HG02943 (cell line): ENCODE data around the gene CNTNAP5.
"Not testable (repeated sequence)": the region's sequence is repeated elsewhere in the genome, so short reads cannot be mapped to it uniquely, and the experiment has no call there.

Experiments
- ATAC-seq: cut with Tn5 transposase; IDR thresholded peaks from one replicate; pipeline ENCODE4 v1.9.1; 2021; ENCODE audit warnings: mild to moderate bottlenecking, low read depth, moderate library complexity; ENCODE audit not compliant: unreplicated experiment

The CNTNAP5 gene

DNA sequence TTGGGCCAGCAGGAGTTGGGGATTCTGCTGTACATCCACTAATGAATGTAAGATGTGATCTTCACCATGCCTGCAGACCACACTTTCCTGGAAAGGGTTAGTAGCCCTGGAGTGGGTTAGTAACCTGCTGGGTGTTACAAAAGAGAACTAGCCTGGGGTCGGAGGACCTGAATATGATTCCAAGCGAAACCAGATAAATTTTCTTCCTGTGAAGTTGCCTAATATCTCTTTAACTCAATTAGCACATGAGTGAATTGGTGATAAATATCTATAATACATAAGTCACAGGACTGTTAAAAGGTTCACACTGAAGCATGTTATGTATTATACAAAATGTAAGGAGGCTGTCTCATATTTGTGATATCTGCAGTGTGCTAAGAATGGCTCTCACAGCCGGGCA lies 291.0 kb downstream of the CNTNAP5 start:
- no peak for ATAC-seq

DNA sequence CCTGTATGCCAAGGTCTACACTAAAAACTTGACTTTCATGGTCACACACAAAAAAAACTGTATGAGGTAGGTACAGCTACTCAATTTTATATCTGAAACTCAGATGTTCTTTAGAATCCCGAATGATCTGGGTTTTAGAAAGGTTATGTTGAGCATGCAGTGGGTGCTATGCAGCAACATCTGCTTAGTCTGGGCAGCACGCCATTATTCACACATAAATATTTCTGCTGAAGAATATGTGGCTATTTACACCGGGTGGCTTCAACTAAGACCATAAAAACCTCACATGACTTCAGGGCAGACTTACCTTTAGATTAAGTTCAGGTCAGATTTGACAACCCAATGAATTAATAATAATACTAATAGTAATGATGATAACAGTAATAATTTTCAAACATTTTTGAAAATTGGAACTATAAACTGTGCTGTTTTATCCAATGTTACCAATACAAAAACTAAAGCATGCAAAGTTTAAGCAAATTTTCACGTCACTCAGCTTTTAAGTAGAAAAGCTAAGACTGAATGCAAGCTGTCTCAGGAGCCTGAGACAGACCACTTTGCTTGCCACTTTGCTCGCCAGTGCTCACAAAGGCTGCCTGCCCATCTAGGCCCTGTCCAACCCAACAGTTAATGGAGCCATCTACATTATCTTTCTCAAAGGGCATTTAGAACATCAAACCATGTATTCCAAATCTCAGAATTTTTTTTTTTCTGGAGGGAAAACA lies 292.0 kb downstream of the CNTNAP5 start:
- ATAC-seq = no peak

DNA sequence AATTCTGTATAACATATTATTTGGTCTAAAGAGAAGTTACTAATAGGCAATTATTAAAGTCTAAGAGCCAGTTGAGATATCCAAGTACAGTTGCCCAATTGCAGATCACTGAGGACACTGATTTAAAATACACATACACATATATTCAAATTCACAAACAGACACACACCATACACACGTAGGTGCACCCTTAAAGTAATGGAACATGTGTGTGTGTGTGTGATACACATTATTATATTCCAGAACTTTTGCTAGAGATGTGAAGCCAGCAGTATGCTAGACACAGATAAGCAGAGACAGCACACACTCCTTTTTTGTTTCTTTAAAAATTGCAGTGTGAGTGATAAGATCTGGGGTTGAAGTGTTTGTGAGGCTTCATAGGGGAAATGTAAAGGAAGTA lies 292.5 kb downstream of the CNTNAP5 start:
- no peak for ATAC-seq

DNA sequence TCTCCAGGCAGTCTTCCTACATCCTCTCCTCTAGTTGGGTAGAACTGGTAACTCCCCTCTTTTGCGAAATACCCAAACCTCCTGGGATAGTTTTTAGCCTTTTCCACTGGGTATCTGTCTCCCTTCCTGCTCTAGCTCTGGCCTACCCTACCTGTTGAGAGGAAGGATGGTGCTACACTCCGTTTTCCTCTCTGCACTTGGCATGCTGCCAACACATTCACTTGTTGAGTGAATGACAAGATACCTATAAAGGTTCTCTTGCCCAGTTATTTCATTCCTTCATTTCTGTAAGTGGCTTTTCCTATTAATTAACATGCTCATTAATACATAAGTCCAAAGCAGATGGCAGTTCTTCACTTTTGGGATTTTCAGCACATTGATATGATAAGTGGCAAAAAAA lies 293.8 kb downstream of the CNTNAP5 start:
- ATAC-seq = no peak

DNA sequence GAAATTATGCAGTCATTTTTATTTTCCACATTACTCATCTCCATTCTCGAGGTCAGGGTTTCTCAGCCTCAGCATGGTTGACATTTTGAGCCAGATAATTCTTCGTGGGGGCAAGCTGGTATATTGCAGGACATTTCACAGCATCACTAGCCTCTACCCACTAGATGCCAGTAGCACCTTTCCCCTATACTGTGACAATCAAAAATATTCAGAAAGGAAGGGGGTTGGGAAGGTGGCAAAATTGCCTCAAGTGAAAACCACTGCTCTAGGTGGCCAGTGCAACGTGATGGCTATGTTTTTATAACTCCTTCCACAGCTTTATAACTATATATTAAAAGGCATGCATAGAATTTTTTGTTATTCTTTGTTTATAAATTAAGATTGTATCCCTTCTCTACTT lies 294.5 kb downstream of the CNTNAP5 start:
- no peak for ATAC-seq

DNA sequence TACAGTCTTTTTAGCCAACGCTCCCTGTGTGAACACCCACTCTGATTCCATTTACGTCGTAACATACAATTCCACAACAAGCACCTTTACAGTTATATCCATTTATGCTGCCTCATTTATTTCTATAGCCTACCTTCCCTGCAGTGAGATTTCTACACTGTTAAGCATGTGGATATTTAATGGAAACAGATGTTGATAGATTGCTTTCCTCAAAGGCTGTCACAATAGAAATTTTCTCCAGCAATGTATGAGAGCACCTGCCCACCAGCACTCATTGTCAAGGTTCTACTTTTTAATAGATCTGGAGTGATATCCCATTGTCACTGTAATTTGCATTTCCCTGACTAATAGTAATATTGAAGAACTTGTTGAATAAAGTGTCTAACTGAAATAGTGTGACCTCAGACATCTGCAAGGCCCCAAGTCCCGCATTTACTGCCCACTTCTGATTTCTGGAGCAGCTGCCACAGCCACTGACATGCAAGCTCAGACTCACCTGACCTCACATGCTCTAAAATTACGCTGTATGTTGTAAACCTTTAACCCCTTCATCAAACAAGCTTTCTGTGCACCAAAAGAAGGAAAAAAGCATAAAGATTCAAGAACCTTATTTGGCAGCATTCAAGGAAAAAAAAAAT lies 295.1 kb downstream of the CNTNAP5 start:
- no peak for ATAC-seq

DNA sequence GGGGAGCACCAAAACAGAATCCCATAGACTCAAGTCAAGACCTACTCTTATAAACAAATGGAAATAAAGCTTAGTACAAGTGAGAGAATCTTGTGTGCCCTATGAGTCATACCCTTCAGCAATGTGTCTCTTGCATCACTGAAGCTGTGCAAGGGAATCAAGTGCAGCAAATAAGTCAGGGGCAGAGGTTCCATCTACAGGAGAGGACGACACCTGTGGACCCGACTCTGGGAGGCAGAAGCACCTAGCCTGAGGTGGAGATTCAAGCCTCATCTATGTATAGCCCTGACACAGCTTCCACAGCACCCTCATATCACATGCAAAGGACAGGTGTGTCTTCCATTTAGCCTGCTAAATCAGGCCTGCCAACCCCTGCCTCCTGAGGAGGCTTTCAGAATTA lies 298.2 kb downstream of the CNTNAP5 start:
- no peak for ATAC-seq

DNA sequence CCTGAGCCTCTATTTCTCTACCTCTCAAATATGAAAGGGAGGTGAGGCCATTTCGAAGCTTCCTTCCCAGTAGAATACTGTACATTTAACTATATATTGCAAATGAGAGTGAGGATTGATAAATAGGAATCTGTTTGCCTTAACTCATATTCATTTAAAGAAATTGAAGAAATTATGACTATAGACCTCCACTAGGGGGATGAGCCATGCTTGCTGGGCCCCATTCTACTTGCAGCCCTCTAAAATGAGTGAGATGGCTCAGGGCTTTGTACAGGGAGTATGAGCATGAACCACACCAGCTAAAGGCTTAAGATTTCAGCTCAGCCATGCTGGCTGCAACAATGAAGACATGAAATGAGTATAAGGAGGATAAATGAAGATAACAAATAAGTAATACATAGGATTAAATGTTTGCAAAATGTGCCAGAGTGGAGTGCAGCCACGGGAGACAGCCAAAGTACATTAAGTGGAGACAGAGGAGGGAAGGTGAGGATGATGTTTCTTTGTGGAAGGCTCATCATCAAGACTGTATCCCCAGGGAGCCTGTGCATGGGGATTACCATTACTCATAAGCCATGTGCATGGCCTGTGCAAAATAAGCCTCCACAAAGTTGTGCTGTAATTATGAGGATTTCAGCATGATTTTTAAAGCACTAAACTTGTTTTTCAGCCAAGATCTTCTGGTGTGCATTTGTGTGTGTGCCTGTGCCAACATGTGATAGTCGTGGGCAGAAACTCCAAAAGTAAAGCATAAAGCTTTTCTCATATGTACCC lies 300.8 kb downstream of the CNTNAP5 start:
- ATAC-seq = no peak

DNA sequence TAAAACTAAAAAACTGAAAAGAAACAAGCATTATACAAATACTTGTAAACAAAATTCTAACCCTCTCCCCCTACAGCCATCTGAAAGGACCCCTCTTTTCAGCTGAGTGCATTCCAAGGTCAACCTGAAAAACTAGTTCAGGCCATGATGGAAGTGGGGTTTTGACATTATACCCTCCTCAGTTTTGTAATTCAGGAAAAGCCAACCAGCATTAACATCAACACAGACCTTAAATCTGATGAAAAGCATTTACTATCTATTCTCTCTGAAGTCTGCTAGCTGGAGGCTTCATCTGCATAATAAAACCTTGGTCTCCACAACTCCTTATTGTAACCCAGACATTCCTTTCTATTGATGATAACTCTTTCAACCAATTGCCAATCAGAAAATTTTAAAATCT lies 302.2 kb downstream of the CNTNAP5 start:
- ATAC-seq = no peak

DNA sequence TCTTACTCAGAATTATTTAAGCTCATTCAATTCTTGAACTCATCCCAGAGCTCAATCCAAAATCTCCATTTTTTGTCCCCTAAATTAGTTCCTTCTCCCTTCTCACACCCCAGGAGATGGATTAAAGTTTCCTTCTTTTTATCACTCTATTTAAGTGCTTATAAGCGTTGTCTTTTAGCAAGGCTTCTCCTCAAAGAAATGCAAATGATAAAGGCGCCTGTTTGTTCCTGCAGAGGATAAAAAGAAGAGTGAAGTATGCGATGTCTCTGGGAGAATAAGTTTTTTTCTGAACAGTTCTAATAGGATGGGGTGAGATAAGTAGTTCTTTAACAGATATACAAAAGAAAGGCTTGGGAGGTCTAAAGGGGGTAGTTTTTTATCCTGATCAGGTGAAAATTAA lies 303.3 kb downstream of the CNTNAP5 start:
- ATAC-seq = no peak

DNA sequence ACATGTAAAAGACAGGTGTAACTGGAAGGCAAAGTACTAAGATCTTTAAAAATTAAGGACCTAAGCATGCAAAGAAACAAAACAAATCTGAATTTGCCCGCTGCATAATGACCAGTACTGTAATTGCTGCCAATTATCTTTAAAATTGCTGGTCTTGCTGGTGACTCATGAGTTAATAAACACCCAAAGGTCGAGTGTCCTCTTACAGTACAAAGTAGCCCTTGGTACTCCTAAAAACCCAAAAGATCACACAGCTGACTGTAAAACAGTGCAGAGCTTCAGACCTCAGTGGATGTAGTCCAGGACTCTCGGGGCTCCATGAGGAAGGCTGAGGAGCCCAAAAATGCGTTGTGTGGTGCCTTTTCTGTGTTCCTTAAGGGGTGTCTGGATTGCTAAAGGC lies 308.7 kb downstream of the CNTNAP5 start:
- no peak for ATAC-seq

DNA sequence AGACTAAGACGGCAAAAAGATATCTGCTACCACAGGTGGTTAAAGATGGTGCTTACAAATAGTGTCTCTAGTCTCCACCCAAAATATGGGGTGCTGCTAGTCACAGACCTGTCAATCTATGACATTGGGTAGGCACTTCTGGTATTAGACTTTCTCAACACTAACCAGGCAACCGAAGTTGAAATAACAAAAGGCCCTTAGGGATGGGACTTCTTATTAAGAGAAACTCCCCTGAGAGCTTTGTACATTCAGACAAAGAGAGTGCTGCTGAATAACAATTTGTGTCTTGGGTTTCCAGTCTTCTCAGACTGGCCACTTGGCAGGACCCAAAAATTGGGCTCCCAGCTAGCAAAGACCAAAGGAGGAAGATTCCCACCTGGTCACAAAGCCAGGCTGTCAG lies 310.0 kb downstream of the CNTNAP5 start:
- no peak for ATAC-seq

DNA sequence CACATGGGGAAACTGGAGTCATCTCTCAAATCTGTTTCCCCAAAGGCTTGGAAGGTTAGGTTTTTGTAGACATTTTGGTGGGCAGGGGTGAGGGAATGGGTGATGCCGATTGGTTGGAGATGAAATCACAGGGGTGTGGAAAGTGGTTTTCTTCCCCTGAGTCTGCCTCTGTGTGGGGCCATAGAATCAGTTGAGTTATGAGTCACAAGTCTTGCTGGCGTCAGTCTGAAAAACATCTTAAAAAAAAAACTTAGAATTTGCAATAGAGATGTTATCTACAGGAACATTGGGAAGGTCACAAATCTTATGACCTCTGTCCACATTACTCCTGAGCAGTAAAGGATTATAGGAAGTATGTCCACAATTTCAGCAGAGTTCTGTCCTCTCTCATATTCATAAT lies 314.6 kb downstream of the CNTNAP5 start:
- ATAC-seq = no peak

DNA sequence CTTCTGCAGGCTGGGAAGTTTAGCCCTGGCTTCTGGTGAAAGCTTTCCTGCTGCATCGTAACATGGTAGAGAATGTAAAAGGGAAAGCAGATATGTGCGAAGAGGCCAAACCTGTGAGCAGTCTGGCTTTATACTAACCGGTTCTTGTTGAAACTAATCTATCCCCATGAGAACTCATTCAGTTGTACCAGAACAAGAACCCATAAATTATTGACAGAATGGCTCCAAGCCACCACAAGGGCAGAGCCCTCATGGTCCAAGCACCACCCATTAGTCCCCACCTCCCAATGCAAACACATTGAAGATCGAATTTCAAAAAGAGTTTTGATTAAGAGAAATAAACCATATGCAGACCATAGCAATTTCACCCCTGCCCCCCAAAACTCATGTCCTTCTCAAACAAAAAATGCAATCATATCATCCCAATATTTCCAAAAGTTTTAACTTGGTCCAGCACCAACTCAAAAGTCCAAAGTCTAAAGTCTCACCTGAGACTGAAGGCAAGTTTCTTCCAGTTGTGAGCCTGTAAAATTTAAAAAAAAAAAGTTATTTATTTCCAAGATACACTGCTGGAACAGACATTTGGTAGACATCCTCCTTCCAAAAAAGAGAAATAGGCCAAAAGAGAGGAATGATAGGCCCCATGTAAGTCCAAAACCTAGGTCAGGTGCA lies 318.9 kb downstream of the CNTNAP5 start:
- no peak for ATAC-seq

DNA sequence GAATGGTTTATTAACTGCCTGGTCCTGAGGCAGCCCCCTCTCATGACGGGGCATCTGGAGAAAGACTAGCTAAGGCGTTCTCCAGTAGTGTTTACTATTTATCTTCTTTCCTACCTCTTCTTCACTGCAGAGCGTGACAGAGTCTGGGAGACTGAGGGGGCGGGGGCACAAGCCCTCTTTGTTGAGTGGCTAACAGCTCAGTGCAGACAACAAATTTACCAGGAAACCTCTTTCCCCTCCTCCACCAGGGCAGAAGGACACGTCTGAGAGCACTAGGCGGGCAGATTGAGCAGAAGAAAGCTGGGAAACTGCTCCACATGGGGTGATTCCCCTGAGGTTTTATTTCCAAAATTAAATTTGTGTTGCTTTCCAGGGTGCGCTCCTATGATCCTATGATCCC lies 322.1 kb downstream of the CNTNAP5 start:
- ATAC-seq = no peak

DNA sequence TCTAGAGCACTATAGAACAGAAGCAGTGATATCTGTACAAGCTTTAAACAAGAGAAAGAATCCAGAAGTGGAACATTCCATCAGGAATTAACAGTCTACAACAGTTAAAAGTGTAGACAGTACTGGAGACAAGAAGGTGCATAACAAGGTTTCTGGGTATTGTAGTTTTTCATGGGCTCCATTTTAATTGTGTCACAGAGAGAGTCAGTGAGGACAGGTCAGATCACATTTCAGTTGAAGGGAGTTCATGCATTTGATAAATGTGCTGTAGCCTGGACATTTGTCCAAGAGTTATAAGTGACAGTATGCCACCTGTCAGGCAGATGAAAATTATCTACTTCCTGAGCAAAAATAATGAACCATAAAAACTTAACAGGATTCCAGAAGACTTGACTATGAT lies 328.6 kb downstream of the CNTNAP5 start:
- ATAC-seq = no peak

DNA sequence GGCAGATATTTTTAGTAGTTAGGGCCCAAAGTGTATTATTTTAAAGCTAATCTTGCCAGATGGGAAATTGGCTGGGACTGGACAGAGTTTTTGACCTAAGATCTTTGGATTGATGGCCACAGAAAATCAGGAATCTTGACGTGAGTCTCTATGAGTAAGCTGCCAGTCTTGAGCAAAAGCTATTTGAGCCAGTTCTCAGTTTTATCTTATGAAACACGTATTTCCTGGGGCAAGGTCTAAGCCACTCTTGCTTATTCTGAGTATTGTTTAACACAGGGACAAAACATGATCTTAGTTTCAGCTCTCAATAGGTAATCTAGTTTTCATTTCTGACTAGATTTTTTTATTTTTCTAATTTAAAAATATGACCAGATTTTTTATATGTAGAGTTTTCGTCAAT lies 329.4 kb downstream of the CNTNAP5 start:
- no peak for ATAC-seq

DNA sequence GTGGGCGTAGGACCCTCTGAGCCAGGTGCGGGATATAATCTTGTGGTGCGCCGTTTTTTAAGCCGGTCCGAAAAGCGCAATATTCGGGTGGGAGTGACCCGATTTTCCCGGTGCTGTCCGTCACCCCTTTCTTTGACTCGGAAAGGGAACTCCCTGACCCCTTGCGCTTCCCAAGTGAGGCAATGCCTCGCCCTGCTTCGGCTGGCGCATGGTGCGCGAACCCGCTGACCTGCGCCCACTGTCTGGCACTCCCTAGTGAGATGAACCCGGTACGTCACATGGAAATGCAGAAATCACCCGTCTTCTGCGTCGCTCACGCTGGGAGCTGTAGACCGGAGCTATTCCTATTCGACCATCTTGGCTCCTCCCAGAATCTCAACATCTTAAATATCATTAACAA lies 336.9 kb downstream of the CNTNAP5 start:
- not testable (repeated sequence) for ATAC-seq

DNA sequence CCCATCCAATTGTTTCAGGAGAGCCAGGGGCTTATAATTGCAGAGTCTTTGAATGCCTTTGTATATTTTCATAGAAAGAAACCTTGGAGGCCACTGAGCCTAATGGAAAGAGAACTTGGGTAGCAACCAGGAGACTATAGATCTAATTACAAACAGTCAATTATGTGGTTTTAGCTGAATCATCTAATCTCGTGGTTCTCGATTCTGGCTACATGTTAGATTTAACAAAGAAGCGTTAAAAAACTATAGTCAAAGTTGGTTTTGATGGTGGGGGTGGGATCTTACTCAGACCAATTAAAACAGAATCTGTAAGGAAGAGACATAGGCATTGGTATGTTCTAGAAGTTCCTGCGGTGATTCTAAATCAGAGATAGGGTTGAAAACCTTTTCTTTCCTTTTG lies 344.1 kb downstream of the CNTNAP5 start:
- ATAC-seq = no peak

DNA sequence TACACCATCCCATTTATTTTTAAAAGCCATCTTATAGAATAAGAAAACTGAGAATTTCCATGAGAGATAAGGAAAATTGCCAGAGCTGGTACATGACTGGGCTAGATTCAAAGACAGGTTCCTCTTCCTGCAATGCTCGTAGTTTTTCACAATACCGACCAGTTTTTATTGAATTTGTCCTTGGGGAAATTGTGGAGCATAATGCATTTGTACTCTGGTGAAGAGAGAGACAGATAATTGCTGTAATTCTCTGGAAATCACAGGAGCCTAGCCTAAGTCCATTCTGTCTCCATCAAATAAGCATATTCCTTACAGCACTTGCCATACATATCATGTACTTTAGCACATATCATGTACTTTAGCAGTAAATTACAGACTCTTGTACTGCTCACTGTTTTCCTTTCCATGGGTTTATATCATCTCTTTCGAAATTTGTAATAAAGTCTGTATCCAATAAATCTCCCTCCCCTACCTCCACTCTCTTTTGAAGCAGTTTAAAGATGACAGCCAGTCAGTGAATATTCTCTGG lies 355.2 kb downstream of the CNTNAP5 start:
- ATAC-seq = no peak

DNA sequence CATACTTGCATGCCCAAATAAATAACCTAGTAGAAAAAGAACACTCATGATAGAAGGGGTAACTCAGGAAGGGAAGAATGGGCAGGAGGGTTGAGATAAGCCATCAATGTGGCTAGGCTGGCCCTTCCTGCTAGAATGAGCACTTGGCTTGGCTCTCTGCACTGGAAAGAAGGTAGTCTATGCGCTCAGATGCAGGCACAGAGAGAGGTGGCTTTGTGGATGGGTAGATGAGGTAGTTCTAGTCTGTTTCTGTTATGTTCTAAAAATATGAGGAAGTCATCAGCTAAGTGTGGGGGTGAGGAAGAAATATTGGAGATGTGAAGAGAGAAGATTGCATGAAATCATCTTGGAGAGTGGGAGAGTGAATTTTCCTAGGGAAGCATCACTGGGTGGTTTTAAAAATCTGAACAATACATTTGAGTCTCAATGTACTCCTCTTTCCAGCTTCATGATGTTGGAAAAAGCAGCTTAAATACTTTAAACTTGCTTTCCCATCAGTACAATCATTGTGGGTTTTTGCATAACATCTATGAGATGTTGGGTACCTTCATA lies 357.1 kb downstream of the CNTNAP5 start:
- ATAC-seq = no peak
